CD8-positive, alpha-beta memory T cell (primary cell): Measurements from ENCODE around the gene INPP5E. TPM values are rescaled to one million over a fixed set of nuclear protein-coding genes. Genes with fewer than 3 reads are reported as not detected.
A peak's percentile ranks its signal among the peaks of the same experiment; 100 is the strongest.

ENCODE experiments used
- CTCF ChIA-PET: fragments of 350-600 bp; sonication (Branson Sonifier 250); formaldehyde crosslinking; loops from one replicate; lab custom pipeline; 2021; ENCODE audit warnings: antibody characterized with exemption; lab: Charles Lee
- POLR2A ChIA-PET: fragments of 350-600 bp; sonication (Branson Sonifier 250); formaldehyde crosslinking; loops from one replicate; lab custom pipeline; 2021; ENCODE audit warnings: antibody characterized with exemption; lab: Charles Lee
- DNase-seq, 5 donors: peaks; one replicate each; pipeline versions ENCODE4 v3.0.0 to v3.0.0-alpha.2; 2020 to 2022; ENCODE audit warnings: mixed read lengths in 1 of 5
- H3K27ac ChIP-seq: one replicate; pipeline ENCODE4 v1.7.0; 2013; ENCODE audit warnings: low read depth, mild to moderate bottlenecking, low read length, moderate library complexity
- H3K27me3 ChIP-seq: 2 replicates; pipeline ENCODE4 v1.7.0; 2013; ENCODE audit warnings: low read length, mild to moderate bottlenecking; ENCODE audit not compliant: insufficient read depth, poor library complexity, severe bottlenecking
- H3K36me3 ChIP-seq: 2 replicates; pipeline ENCODE4 v1.7.0; 2013; ENCODE audit warnings: mild to moderate bottlenecking, low read length, moderate library complexity; ENCODE audit not compliant: insufficient read depth
- H3K4me1 ChIP-seq: 2 replicates; pipeline ENCODE4 v1.7.0; 2013; ENCODE audit warnings: mild to moderate bottlenecking, low read length, moderate library complexity; ENCODE audit not compliant: insufficient read depth
- H3K4me3 ChIP-seq: 2 replicates; pipeline ENCODE4 v1.7.0; 2013; ENCODE audit warnings: mild to moderate bottlenecking, low read length
- H3K9me3 ChIP-seq: 2 replicates; pipeline ENCODE4 v1.7.0; 2013; ENCODE audit warnings: mild to moderate bottlenecking, low read length
- H3K27ac Mint-ChIP-seq, 8 donors: one replicate each; pipeline ENCODE4 v1.8.0; 2020 to 2021; ENCODE audit warnings: mixed read lengths in 8 of 8, mild to moderate bottlenecking in 6 of 8, inconsistent platforms in 3 of 8, moderate library complexity in 3 of 8
- H3K27me3 Mint-ChIP-seq, 2 donors: one replicate each; pipeline ENCODE4 v1.8.0; 2020 to 2021; ENCODE audit warnings: mixed read lengths in 2 of 2, mild to moderate bottlenecking in 1 of 2, moderate library complexity in 1 of 2
- H3K36me3 Mint-ChIP-seq, 3 donors: one replicate each; pipeline ENCODE4 v1.8.0; 2020 to 2021; ENCODE audit warnings: mixed read lengths in 3 of 3, inconsistent platforms in 1 of 3, mild to moderate bottlenecking in 1 of 3
- H3K4me1 Mint-ChIP-seq, 3 donors: one replicate each; pipeline ENCODE4 v1.8.0; 2020 to 2021; ENCODE audit warnings: mixed read lengths in 3 of 3, inconsistent platforms in 1 of 3, mild to moderate bottlenecking in 1 of 3
- H3K4me3 Mint-ChIP-seq, 7 donors: one replicate each; pipeline ENCODE4 v1.8.0; 2020 to 2021; ENCODE audit warnings: mixed read lengths in 7 of 7, mild to moderate bottlenecking in 6 of 7, moderate library complexity in 4 of 7, inconsistent platforms in 2 of 7
- H3K9me3 Mint-ChIP-seq, 5 donors: one replicate each; pipeline ENCODE4 v1.8.0; 2020 to 2022; ENCODE audit warnings: mixed read lengths in 5 of 5, mild to moderate bottlenecking in 3 of 5, moderate library complexity in 2 of 5, inconsistent platforms in 1 of 5
- polyA plus RNA-seq: library from polyadenylated mRNA; unstranded; fragments of 300-500 nt; fragmentation: Illumina TruSeq; gene quantifications from one replicate; pipeline ENCODE4 v1.2.3, GENCODE V29; 2021
- total RNA-seq, 2 experiments: library from RNA; stranded (reverse); gene quantifications; one replicate each; pipeline ENCODE4 v1.2.3, GENCODE V29; 2021

INPP5E gene
- total and polyA plus RNA-seq, 3 experiments from 2014 or later: 5.3 to 19.2 (median 18.0) TPM

DNA sequence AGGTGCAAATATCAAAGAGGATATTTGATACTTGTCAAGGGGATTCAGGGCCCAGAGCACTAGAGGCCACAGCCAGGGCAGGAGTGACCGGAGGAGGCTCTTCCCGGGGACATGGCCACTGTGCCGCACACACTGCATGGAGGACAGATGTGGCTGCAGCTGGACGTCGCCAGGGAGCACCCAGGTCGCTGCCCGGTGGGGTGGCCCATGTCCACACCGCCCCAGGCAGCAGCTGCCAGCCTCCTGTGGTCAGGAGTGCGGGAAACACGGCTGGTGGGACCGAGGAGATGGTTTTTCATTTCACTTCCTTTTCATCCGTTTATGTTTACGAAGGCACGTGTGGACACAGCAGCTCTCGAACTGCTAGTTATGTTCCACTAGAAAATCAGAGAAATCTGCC, 28.1 kb upstream of the INPP5E start:
- Histone ChIP-seq H3K36me3 (peaks cover 91% of the 10 kb centered on the region), H3K27me3 (no peaks in the 10 kb centered on the region), H3K4me1 (no peaks in the 10 kb centered on the region), H3K9me3 (no peaks in the 10 kb centered on the region), H3K27ac (no peak overlapping the region), H3K4me3 (no peak overlapping the region)
- H3K4me3 Mint-ChIP-seq: no peak overlapping the region
- H3K27ac Mint-ChIP-seq: no peak overlapping the region
- H3K9me3 Mint-ChIP-seq: no peaks in the 10 kb centered on the region
- ChIA-PET CTCF (no interaction called here), POLR2A (no interaction called here)
- no peaks in the 10 kb centered on the region for H3K27me3 Mint-ChIP-seq
- no peak for DNase-seq
- H3K36me3 Mint-ChIP-seq: peaks cover 0 to 95% (median 7%) of the 10 kb centered on the region in 3 donors
- peaks cover 0 to 4% (median 0%) of the 10 kb centered on the region in 3 donors for H3K4me1 Mint-ChIP-seq

DNA sequence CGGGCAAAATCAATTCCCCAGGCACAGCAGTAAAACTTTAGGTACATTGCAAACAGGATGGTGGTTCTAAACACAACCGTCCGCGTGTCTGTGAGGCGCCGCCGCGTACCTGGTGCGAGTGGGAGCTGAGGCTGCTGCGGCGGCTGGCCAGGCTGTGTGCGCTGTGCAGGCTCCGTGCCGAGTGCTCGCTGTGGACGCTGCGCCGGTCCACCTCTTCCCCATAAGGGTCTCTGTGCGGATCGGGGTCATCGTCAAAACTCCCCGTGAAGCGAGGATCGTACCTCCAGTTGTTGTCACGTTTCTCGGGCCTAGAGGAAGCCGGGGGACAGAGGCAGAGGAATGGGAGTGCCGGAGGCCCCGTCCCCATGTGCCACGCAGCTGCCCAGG, 26.5 kb upstream of the INPP5E start:
- no peaks in the 10 kb centered on the region for H3K27me3 Mint-ChIP-seq
- Histone ChIP-seq H3K9me3 (no peaks in the 10 kb centered on the region), H3K4me3 (no peak overlapping the region), H3K27ac (no peak overlapping the region), H3K27me3 (no peaks in the 10 kb centered on the region), H3K4me1 (no peaks in the 10 kb centered on the region), H3K36me3 (peaks cover 84% of the 10 kb centered on the region)
- DNase-seq: no peak
- peaks cover 0 to 94% (median 12%) of the 10 kb centered on the region in 3 donors for H3K36me3 Mint-ChIP-seq
- no peak overlapping the region for H3K4me3 Mint-ChIP-seq
- POLR2A ChIA-PET: no interaction called here
- peaks cover 0 to 4% (median 0%) of the 10 kb centered on the region in 3 donors for H3K4me1 Mint-ChIP-seq
- CTCF ChIA-PET: interaction anchor here (1.2 kb wide), 1 partner anchor 102 kb away, joined by 3 read pairs; the partner anchor contains the start of gene DNLZ
- no peaks in the 10 kb centered on the region for H3K9me3 Mint-ChIP-seq
- no peak overlapping the region for H3K27ac Mint-ChIP-seq

GRCh38 chr9:136465500-136466154, 26.0 kb upstream of the INPP5E start:
- CTCF ChIA-PET: interaction anchor here (1.2 kb wide), 1 partner anchor 102 kb away, joined by 3 read pairs; the partner anchor contains the start of gene DNLZ

GRCh38 chr9:136464241-136464640, 24.6 kb upstream of the INPP5E start:
- no peaks in the 10 kb centered on the region for H3K9me3 ChIP-seq
- H3K4me3 ChIP-seq: no peak overlapping the region
- H3K27ac ChIP-seq: no peak overlapping the region
- H3K4me1 ChIP-seq: no peaks in the 10 kb centered on the region
- ChIA-PET CTCF (interaction anchor here (1.0 kb wide), 1 partner anchor 63 kb away, joined by 3 read pairs; no protein-coding TSS in a partner anchor), POLR2A (no interaction called here)
- no peaks in the 10 kb centered on the region for H3K27me3 ChIP-seq
- no peak overlapping the region for H3K4me3 Mint-ChIP-seq
- DNase-seq: no peak
- H3K36me3 ChIP-seq: peaks cover 80% of the 10 kb centered on the region
- H3K27ac Mint-ChIP-seq: peak overlapping the region in 1 of 8 donors; percentile 37
- no peaks in the 10 kb centered on the region for H3K4me1 Mint-ChIP-seq
- no peaks in the 10 kb centered on the region for H3K9me3 Mint-ChIP-seq
- no peaks in the 10 kb centered on the region for H3K27me3 Mint-ChIP-seq
- H3K36me3 Mint-ChIP-seq: peaks cover 0 to 89% (median 12%) of the 10 kb centered on the region in 3 donors

More at GRCh38 chr9:136465500-136466154, 26.0 kb upstream of the INPP5E start:
- peak overlapping the region in 1 of 8 donors; percentile 79 for H3K27ac Mint-ChIP-seq
- H3K27me3 Mint-ChIP-seq: no peaks in the 10 kb centered on the region
- H3K4me3 ChIP-seq: no peak overlapping the region
- H3K4me1 ChIP-seq: no peaks in the 10 kb centered on the region
- POLR2A ChIA-PET: no interaction called here
- no peak for DNase-seq
- H3K4me1 Mint-ChIP-seq: peaks cover 0 to 4% (median 0%) of the 10 kb centered on the region in 3 donors
- H3K27me3 ChIP-seq: no peaks in the 10 kb centered on the region
- H3K36me3 Mint-ChIP-seq: peaks cover 0 to 94% (median 12%) of the 10 kb centered on the region in 3 donors
- no peak overlapping the region for H3K4me3 Mint-ChIP-seq
- no peaks in the 10 kb centered on the region for H3K9me3 ChIP-seq
- peaks cover 86% of the 10 kb centered on the region for H3K36me3 ChIP-seq
- no peaks in the 10 kb centered on the region for H3K9me3 Mint-ChIP-seq
- H3K27ac ChIP-seq: no peak overlapping the region

DNA sequence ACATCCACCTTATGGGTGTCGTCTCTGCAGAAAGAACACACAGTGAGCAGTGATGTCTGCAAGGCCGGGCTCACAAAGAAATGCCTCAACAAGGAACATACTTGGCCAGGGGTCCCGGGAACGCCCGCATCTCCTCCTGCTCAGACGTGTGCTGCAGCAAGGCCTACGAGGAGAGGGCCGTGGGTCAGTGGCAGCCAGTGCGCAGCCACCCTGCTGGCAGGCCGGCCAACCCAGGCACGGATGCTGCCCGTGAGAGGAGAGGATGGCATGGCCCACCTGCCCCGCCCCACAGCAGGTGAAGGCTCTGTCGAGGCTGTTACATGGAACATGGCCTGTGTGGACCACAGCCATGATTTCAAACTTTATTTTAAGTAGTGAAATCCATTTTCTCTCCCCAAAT, 23.9 kb upstream of the INPP5E start:
- POLR2A ChIA-PET: interaction anchor here (0.6 kb wide), 1 partner anchor 37 kb away, joined by 3 read pairs; no protein-coding TSS in a partner anchor
- Mint-ChIP-seq H3K27me3 (no peaks in the 10 kb centered on the region), H3K9me3 (no peaks in the 10 kb centered on the region), H3K36me3 (peaks cover 4 to 89% (median 16%) of the 10 kb centered on the region in 3 donors), H3K4me3 (no peak overlapping the region), H3K27ac (no peak overlapping the region), H3K4me1 (no peaks in the 10 kb centered on the region)
- peaks cover 79% of the 10 kb centered on the region for H3K36me3 ChIP-seq
- CTCF ChIA-PET: no interaction called here
- H3K4me3 ChIP-seq: no peak overlapping the region
- H3K27me3 ChIP-seq: no peaks in the 10 kb centered on the region
- H3K27ac ChIP-seq: no peak overlapping the region
- no peaks in the 10 kb centered on the region for H3K4me1 ChIP-seq
- DNase-seq: no peak
- H3K9me3 ChIP-seq: no peaks in the 10 kb centered on the region

DNA sequence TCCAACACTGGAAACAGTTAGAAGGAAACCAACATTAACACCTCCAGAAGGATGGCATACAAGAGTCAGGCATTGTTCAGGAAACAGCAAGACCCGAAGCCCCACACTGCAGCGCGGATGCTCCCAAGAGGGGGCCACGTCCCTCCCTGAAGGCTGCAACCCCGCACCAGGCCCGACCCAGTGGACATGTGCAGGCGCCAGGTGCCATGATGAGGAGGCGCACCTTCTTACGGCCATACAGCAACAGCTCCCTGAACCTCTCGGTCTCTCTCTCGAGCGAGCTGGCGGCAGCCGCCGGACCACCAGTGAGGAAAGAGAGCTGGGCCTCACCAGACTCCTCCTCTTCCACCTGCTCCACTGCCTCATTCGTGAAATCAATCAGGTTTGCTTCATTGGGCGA, 23.0 kb upstream of the INPP5E start:
- POLR2A ChIA-PET: no interaction called here
- Mint-ChIP-seq H3K4me1 (no peaks in the 10 kb centered on the region), H3K36me3 (peaks cover 4 to 89% (median 16%) of the 10 kb centered on the region in 3 donors), H3K27ac (no peak overlapping the region), H3K4me3 (no peak overlapping the region), H3K9me3 (no peaks in the 10 kb centered on the region), H3K27me3 (no peaks in the 10 kb centered on the region)
- no peak overlapping the region for H3K4me3 ChIP-seq
- DNase-seq: no peak
- no peaks in the 10 kb centered on the region for H3K4me1 ChIP-seq
- no peaks in the 10 kb centered on the region for H3K9me3 ChIP-seq
- peaks cover 75% of the 10 kb centered on the region for H3K36me3 ChIP-seq
- no peaks in the 10 kb centered on the region for H3K27me3 ChIP-seq
- H3K27ac ChIP-seq: no peak overlapping the region
- CTCF ChIA-PET: no interaction called here

- Mint-ChIP-seq H3K27me3 (no peaks in the 10 kb centered on the region), H3K4me3 (no peak overlapping the region), H3K4me1 (no peaks in the 10 kb centered on the region), H3K36me3 (peaks cover 4 to 91% (median 14%) of the 10 kb centered on the region in 3 donors), H3K9me3 (no peaks in the 10 kb centered on the region), H3K27ac (no peak overlapping the region)
- H3K36me3 ChIP-seq: peaks cover 75% of the 10 kb centered on the region
- H3K4me1 ChIP-seq: no peaks in the 10 kb centered on the region
- H3K4me3 ChIP-seq: no peak overlapping the region
- no peaks in the 10 kb centered on the region for H3K27me3 ChIP-seq
- no peak overlapping the region for H3K27ac ChIP-seq
- POLR2A ChIA-PET: interaction anchor here (0.5 kb wide), 1 partner anchor 12 kb away, joined by 3 read pairs; no protein-coding TSS in a partner anchor
- CTCF ChIA-PET: interaction anchor here (0.8 kb wide), 1 partner anchor 11 kb away, joined by 3 read pairs; no protein-coding TSS in a partner anchor
- H3K9me3 ChIP-seq: no peaks in the 10 kb centered on the region
- no peak for DNase-seq
Measured at GRCh38 chr9:136460772-136461325, 21.2 kb upstream of the INPP5E start.

DNA sequence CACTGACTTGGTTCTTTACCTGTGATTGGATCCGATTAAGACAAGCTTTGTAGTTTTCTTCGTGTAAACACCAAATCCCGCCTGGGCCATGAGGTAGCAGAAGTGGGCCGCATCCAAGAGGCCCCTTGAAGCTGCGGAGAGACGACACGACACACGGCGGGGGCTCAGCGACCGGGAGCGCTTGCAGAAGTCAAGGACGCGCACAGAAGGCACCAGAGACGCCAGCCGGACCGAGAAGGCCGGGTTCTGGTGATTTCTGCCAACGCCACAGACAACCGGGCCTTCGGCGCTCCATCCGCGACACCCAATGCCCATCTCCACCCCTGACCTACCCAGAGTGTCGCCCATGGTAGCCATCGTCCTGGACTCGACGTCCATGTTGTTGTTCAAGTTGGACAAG, 19.8 kb upstream of the INPP5E start:
- POLR2A ChIA-PET: no interaction called here
- peak overlapping the region in 1 of 8 donors; percentile 54 for H3K27ac Mint-ChIP-seq

More for the DNA sequence above, 19.8 kb upstream of the INPP5E start:
- no peaks in the 10 kb centered on the region for H3K27me3 Mint-ChIP-seq
- Histone ChIP-seq H3K9me3 (no peaks in the 10 kb centered on the region), H3K36me3 (peaks cover 77% of the 10 kb centered on the region), H3K27ac (no peak overlapping the region), H3K4me1 (no peaks in the 10 kb centered on the region), H3K4me3 (no peak overlapping the region), H3K27me3 (no peaks in the 10 kb centered on the region)
- no peaks in the 10 kb centered on the region for H3K4me1 Mint-ChIP-seq
- H3K9me3 Mint-ChIP-seq: no peaks in the 10 kb centered on the region
- H3K4me3 Mint-ChIP-seq: no peak overlapping the region
- DNase-seq: no peak
- CTCF ChIA-PET: no interaction called here
- H3K36me3 Mint-ChIP-seq: peaks cover 4 to 88% (median 13%) of the 10 kb centered on the region in 3 donors
